Activated naive CD8-positive, alpha-beta T cell treated with anti-CD3 and anti-CD28 coated beads for 36 hours (primary cell): Measurements from ENCODE around the gene ARSI. TPM values are rescaled to one million over a fixed set of nuclear protein-coding genes. Genes with fewer than 3 reads are reported as not detected.

Experiments
- DNase-seq: peaks from one replicate; pipeline ENCODE4 v3.0.0; 2021
- H3K27ac Mint-ChIP-seq: one replicate; pipeline ENCODE4 v1.8.0; 2022; ENCODE audit warnings: mild to moderate bottlenecking, moderate library complexity, mixed read lengths
- H3K27me3 Mint-ChIP-seq: one replicate; pipeline ENCODE4 v1.8.0; 2022; ENCODE audit warnings: mild to moderate bottlenecking, mixed read lengths
- H3K36me3 Mint-ChIP-seq: one replicate; pipeline ENCODE4 v1.8.0; 2021; ENCODE audit warnings: mild to moderate bottlenecking, mixed read lengths
- H3K4me1 Mint-ChIP-seq: one replicate; pipeline ENCODE4 v1.8.0; 2021; ENCODE audit warnings: mixed read lengths
- H3K4me3 Mint-ChIP-seq: one replicate; pipeline ENCODE4 v1.8.0; 2022; ENCODE audit warnings: mild to moderate bottlenecking, moderate library complexity, mixed read lengths
- H3K9me3 Mint-ChIP-seq: one replicate; pipeline ENCODE4 v1.8.0; 2022; ENCODE audit warnings: mixed read lengths
- total RNA-seq, 2 experiments: library from RNA; stranded (reverse); gene quantifications; one replicate each; pipeline ENCODE4 v1.2.3, GENCODE V29; 2021

The ARSI gene
- total RNA-seq, 2 experiments from 2014 or later: not detected

DNA sequence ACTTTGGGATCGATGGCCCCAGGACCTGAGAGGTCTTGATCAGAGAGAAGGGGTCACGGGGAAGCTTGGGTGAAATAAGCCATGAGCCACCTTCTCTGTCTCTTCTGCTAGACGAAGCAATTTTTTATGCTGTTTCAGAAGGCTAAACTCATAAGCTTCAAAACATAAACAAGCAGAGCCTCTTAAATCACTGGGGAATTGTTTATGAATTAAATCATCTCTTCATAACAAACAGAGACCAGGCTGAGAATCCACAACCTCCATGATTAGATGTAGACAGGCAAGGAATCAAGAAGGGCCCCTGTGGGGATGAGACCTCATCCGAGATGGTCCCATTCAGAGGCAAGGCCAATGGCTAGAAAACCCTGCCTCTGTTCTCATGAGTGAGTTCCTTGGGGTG is 33.1 kb upstream of the ARSI start:
- H3K4me3 Mint-ChIP-seq: no peak overlapping the region
- peaks cover 6% of the 10 kb centered on the region for H3K4me1 Mint-ChIP-seq
- no peaks in the 10 kb centered on the region for H3K36me3 Mint-ChIP-seq
- DNase-seq: no peak
- no peaks in the 10 kb centered on the region for H3K27me3 Mint-ChIP-seq
- no peak overlapping the region for H3K27ac Mint-ChIP-seq
- no peaks in the 10 kb centered on the region for H3K9me3 Mint-ChIP-seq

DNA sequence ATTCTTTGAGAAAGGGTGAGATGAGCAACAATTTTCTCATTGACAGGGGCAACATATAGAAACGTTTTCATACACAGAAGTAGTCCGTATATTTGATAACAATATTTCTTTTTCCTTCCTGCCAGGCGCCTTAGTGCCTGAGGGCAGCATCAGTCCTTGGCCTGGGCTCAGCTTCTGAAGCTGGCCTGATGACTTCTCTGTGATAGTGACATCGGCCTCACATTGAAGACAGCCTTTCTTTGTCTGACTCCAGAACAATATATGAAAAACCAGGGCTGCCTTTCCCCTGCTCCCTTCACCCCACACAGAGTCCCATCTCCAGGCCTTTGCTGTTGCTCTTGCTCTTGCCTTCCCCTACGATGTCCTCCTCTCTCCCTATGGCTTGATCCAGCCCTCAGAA is 30.7 kb upstream of the ARSI start:
- Mint-ChIP-seq H3K4me1 (no peaks in the 10 kb centered on the region), H3K36me3 (no peaks in the 10 kb centered on the region), H3K27ac (no peak overlapping the region)

DNA sequence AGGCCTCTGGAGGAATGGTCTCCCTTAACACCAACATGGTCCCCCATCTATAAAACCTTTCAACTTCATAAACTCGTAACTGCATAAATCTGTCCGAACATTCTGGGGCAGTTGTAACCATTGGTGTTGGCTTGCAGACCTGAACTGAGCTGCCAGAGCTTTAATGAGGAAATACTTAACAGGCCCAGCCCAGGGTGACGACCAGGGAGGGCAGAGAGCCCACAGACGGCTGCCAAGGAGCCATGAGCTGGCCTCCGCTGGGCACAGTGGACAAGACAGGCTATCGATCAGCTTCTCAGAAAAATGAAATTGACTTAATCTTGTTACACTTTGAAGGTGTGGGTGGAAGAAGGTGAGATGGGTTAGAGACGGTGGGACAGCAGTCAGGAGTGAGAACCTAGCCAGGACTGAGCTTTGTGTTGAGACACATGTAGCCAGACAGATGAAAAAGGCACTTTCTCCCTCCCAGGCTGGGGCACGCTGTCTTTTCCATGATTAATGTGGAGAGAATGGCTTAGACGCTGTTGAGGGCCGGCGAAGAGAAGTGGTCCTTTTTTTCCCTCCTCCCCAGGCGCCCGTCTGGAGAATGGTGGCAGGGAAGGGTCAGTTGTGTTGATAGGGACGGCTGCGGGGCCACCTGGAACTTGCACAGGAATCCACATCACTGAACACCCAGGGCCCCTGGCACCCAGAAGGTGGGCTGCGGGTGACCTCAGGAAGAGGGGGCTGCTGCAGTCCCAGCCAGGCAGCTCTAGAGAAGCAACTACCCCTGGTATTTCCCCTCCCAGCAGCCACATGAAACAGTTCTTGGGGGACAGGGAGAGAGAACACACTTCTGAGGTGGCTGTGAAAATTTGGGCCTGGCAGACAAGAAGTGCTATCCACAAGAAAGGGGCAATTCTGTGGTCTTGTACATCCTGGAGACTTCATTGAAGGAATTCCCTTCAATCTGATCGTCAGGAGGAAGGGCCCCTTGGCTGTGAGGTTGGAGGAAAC is 27.5 kb upstream of the ARSI start:
- no peak overlapping the region for H3K27ac Mint-ChIP-seq
- no peak overlapping the region for H3K4me3 Mint-ChIP-seq
- no peak for DNase-seq
- H3K9me3 Mint-ChIP-seq: no peaks in the 10 kb centered on the region
- H3K36me3 Mint-ChIP-seq: no peaks in the 10 kb centered on the region
- no peaks in the 10 kb centered on the region for H3K27me3 Mint-ChIP-seq
- H3K4me1 Mint-ChIP-seq: no peaks in the 10 kb centered on the region

More for the DNA sequence above, 30.7 kb upstream of the ARSI start:
- no peak for DNase-seq
- Mint-ChIP-seq H3K4me3 (no peak overlapping the region), H3K27me3 (no peaks in the 10 kb centered on the region), H3K9me3 (no peaks in the 10 kb centered on the region)

DNA sequence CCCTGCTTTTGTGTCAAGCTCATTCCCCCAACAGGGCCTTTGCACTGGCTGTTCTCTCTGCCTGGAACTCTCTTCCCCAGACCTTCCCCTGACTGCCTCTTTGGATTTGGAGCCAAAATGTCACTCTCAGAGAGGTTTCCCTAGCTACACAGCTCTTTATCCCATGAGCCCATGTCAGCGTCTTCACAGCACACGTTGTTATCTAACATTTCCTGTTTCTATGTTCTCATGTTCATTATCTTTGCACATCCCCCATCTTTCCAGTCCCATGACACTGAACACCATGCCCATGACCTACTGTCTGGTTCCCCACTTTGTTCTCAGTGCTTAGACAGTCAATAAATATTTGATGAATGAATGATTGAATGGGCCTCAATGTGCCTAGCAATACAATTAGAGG is 26.3 kb upstream of the ARSI start:
- Mint-ChIP-seq H3K4me3 (no peak overlapping the region), H3K4me1 (no peaks in the 10 kb centered on the region), H3K9me3 (no peaks in the 10 kb centered on the region), H3K27ac (no peak overlapping the region), H3K27me3 (no peaks in the 10 kb centered on the region), H3K36me3 (no peaks in the 10 kb centered on the region)
- no peak for DNase-seq

DNA sequence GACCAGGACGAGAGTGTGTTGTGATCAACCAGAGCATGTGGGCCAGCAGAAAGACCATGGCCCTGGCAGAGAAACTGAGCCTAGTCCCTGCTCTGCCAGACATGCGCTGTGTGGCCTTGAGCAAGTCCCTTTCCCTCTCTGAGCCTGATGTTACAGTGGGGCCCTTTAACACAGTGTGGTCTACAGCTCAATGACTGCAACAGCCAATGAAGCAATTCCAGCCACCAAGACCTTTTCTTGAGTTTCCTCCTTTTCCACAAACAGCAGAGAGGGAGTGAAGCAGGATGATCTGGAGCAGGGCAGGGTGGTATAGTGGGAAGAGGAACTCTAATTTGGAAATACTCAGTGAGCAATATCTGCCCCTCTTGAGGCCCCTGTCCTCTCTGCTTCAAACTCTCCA is 25.8 kb upstream of the ARSI start:
- H3K4me1 Mint-ChIP-seq: no peaks in the 10 kb centered on the region
- no peak for DNase-seq
- H3K4me3 Mint-ChIP-seq: no peak overlapping the region
- no peaks in the 10 kb centered on the region for H3K36me3 Mint-ChIP-seq
- H3K27ac Mint-ChIP-seq: no peak overlapping the region
- no peaks in the 10 kb centered on the region for H3K27me3 Mint-ChIP-seq
- H3K9me3 Mint-ChIP-seq: no peaks in the 10 kb centered on the region

DNA sequence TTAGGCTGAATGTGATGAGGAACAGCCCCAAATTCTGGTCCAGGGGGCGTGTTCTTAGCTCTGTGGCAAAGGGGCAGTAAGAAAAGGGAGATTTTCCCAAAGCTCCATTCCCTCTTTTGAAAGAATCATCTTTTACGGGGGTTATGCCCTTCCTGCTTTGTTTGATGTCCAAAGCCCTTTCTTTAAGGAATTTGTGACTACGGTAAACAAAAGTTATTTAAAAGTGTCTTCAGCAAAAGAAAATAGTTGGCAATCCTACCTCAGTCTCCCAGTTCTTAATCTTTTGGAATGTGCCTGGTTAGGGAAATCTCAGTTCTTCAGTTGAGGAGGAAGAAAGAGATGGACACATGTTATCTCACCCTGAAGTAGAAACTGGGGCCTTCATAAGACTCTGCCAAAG is 24.4 kb upstream of the ARSI start:
- Mint-ChIP-seq H3K27ac (no peak overlapping the region), H3K9me3 (no peaks in the 10 kb centered on the region), H3K4me1 (no peaks in the 10 kb centered on the region), H3K4me3 (no peak overlapping the region), H3K36me3 (no peaks in the 10 kb centered on the region), H3K27me3 (no peaks in the 10 kb centered on the region)
- no peak for DNase-seq

DNA sequence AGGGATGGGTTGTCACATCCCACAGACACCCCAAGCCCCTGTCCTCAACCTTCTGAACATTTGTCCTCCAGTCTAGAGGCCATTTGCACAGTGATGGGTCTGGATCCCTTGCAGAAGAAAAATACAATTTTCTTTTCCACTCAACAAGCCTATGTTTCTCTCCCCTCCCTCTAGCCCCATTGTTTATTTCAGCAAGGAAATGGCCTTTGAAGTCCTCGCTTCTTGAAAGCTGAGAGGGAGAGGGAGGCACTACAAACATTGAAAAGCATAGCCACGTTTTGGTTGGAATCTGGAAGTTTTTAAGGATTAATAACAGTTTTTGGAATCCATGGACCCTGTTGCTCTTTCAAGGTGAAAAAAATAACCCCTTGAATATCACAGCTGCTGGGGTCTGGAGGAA is 24.0 kb upstream of the ARSI start:
- H3K4me3 Mint-ChIP-seq: no peak overlapping the region
- no peaks in the 10 kb centered on the region for H3K27me3 Mint-ChIP-seq
- H3K27ac Mint-ChIP-seq: no peak overlapping the region
- H3K9me3 Mint-ChIP-seq: no peaks in the 10 kb centered on the region
- no peaks in the 10 kb centered on the region for H3K4me1 Mint-ChIP-seq
- H3K36me3 Mint-ChIP-seq: no peaks in the 10 kb centered on the region
- no peak for DNase-seq

DNA sequence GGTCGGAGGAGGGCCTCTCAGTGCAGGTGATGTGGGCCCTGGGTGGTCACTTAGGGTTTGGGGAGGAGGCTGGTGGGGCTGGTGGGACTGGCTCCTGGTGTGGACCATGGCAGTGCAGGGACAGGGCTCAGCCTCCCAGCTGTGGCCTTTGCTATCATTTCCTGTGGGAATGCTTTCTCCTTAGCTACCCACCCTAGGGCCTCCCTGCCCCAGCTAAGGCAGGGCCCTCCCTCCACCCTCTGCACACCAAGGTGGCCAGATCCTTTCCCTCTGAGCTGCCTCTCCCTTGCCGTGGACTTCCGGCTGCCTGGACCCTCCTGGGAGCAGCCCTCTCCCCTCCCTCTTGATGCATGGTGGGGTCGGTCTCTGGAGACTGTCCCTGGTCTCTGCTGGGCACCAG is 22.7 kb upstream of the ARSI start:
- no peaks in the 10 kb centered on the region for H3K4me1 Mint-ChIP-seq
- no peaks in the 10 kb centered on the region for H3K9me3 Mint-ChIP-seq
- H3K27ac Mint-ChIP-seq: no peak overlapping the region
- DNase-seq: no peak
- no peaks in the 10 kb centered on the region for H3K27me3 Mint-ChIP-seq
- H3K4me3 Mint-ChIP-seq: no peak overlapping the region
- no peaks in the 10 kb centered on the region for H3K36me3 Mint-ChIP-seq

DNA sequence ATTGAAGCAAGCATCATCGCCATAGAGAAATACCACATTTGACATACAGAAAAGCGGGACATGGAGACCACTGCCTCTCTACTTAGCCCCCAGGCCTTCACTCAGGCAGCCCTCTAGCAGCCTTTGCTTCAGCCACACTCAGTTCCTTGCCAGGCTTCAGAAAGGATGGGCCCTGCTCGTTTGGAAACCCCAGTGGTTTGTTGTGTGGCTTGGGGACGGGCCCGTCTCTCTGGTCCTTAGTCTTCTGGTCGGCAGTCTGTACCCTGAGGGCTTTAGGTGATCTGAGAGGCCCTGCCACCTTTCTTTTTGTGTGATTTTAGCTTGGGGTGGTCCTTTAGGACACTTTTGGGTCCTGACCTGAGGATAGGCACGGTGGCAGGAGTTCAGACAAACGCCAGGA is 21.1 kb upstream of the ARSI start:
- no peak for DNase-seq

DNA sequence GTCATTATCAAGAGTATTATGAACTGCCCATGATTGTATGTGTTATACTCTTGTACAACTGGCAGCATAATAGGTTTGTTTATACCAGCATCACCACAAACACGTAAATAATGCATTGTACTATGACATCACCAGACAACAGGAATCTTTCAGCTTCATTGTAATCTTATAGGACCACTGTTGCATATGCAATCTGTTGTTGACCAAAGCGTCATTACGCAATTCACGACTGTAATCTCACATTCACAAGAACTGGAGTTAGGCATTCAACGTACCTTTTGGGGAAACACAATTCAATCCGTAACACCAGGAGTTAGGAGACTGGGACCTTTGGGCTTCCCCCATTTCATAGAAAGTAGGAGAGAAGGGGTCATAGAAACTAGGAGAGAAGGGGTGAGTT is 20.4 kb upstream of the ARSI start:
- no peaks in the 10 kb centered on the region for H3K4me1 Mint-ChIP-seq
- H3K9me3 Mint-ChIP-seq: no peaks in the 10 kb centered on the region
- no peak overlapping the region for H3K27ac Mint-ChIP-seq
- H3K4me3 Mint-ChIP-seq: no peak overlapping the region
- no peaks in the 10 kb centered on the region for H3K36me3 Mint-ChIP-seq
- no peak for DNase-seq
- H3K27me3 Mint-ChIP-seq: no peaks in the 10 kb centered on the region

More for the DNA sequence above, 21.1 kb upstream of the ARSI start:
- Mint-ChIP-seq H3K4me1 (no peaks in the 10 kb centered on the region), H3K9me3 (no peaks in the 10 kb centered on the region), H3K27me3 (no peaks in the 10 kb centered on the region), H3K36me3 (no peaks in the 10 kb centered on the region), H3K27ac (no peak overlapping the region), H3K4me3 (no peak overlapping the region)

DNA sequence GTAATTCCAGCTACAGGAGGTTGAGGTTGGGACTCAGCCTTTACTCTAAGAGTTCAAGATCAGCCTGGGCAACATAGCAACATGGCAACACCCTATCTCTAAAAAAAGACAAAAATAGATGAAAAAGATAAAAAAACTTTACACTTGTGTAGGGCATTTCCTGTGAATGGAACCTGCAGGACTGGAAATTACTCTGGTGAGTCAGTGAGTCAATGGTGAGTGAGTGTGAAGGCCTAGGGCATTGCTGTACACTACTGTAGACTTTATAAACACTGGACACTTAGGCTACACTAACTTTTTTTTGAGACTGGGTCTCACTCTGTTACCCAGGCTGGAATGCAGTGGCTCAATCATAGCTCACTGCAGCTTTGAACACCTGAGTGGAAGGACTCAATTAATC is 19.5 kb upstream of the ARSI start:
- H3K9me3 Mint-ChIP-seq: no peaks in the 10 kb centered on the region
- no peaks in the 10 kb centered on the region for H3K4me1 Mint-ChIP-seq
- DNase-seq: no peak
- H3K27me3 Mint-ChIP-seq: no peaks in the 10 kb centered on the region
- H3K36me3 Mint-ChIP-seq: no peaks in the 10 kb centered on the region
- no peak overlapping the region for H3K27ac Mint-ChIP-seq
- H3K4me3 Mint-ChIP-seq: no peak overlapping the region

DNA sequence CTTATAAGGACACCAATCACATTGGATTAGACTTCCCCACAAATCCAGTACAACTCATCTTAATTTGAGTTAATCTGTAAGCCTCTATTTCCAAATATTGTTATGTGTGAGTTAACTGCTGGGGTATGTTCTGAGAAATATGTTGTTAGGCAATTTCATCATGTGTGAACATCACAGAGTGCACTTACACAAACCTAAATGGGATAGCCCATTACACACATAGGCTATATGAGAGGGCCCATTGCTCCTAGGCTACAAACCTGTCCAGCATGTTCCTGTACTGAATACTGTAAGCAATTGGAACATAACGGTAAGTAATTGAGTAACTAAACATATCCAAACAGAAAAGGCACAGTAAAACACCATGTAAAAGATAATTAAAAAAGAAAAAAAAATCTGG is 19.1 kb upstream of the ARSI start:
- Mint-ChIP-seq H3K4me1 (no peaks in the 10 kb centered on the region), H3K4me3 (no peak overlapping the region), H3K9me3 (no peaks in the 10 kb centered on the region), H3K27me3 (no peaks in the 10 kb centered on the region), H3K36me3 (no peaks in the 10 kb centered on the region), H3K27ac (no peak overlapping the region)
- no peak for DNase-seq

DNA sequence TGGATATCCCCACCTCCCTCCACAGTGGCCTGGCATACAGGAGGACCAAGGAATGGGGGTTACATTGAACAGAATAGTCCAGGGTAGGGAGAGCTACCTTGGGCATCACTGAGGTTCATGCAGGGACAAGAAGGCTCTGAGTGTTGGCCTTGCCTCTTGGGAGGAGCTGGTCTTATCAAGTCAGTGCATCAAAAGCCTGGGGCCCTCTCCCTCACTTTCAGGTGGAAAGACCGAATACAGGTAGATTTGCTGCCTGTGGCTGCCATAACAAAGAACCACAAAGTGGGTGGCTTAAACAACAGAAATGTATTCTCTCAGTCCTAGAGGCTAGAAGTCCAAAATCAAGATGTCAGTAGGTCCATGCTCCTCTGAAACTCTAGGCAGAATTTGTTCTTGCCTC is 18.5 kb upstream of the ARSI start:
- Mint-ChIP-seq H3K4me1 (no peaks in the 10 kb centered on the region), H3K4me3 (no peak overlapping the region), H3K9me3 (no peaks in the 10 kb centered on the region), H3K27ac (no peak overlapping the region), H3K27me3 (no peaks in the 10 kb centered on the region), H3K36me3 (no peaks in the 10 kb centered on the region)
- no peak for DNase-seq

DNA sequence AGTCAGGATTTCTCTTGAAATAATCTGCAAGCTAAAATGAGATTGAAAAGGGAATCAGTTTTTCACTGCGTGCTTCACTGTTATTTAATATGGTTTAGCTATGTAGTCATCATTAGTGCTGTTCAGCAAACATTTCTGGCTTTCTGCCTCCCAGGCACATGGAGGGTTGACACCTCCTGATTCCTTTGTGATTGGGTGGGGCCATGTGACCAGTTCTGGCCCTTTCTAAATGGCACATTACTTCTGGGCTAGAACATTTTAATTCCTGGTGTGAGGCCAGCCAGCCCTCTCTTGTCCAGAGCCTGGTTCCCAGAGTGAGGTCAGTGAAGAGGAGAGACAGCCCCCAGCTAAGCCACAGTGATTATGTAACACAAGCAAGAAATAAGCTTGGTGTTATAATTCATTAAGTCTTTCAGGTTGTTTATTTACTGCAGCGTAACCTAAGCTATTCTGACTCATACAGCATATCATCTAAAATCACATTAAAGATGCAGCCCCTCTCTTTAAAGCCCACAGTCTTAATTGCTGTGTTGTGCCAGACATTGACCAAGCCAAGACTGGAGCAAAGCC is 17.4 kb upstream of the ARSI start:
- Mint-ChIP-seq H3K36me3 (no peaks in the 10 kb centered on the region), H3K4me1 (no peaks in the 10 kb centered on the region), H3K27me3 (no peaks in the 10 kb centered on the region), H3K9me3 (no peaks in the 10 kb centered on the region), H3K4me3 (no peak overlapping the region), H3K27ac (no peak overlapping the region)
- DNase-seq: no peak

DNA sequence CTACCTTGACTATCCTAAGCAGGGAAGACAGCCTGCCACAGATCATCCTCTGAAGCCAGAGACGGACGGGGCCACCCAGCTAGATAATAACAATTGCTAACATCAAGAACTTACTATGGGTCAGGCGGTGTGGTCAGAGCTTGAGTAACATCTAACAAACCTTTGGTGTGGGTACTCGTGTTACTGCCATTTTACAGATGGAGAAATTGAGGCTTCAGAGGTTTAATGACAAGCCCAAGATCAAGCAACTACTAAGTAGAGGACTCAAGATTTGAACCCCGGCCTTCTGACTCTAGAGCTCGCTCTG is 16.7 kb upstream of the ARSI start:
- H3K9me3 Mint-ChIP-seq: no peaks in the 10 kb centered on the region
- H3K4me1 Mint-ChIP-seq: no peaks in the 10 kb centered on the region
- no peak overlapping the region for H3K4me3 Mint-ChIP-seq
- H3K27me3 Mint-ChIP-seq: no peaks in the 10 kb centered on the region
- no peak for DNase-seq
- no peaks in the 10 kb centered on the region for H3K36me3 Mint-ChIP-seq
- H3K27ac Mint-ChIP-seq: no peak overlapping the region
